ENCODE data around the gene CRHR2.

CRHR2 gene

GRCh38 chr7:30652132-30652531, 30.1 kb downstream of the CRHR2 start:
- no peak for TF ChIP-seq CTCF (IDR thresholded peaks at IDR 0.05; ENCODE audit: insufficient read depth, low read length, poor library complexity, severe bottlenecking)
- DNase-seq (ENCODE audit: extremely low read depth, insufficient read length) = no peak
- H3K27me3 ChIP-seq (replicated peaks; ENCODE audit: control insufficient read depth, insufficient read depth, low read length) = no peaks in the 10 kb centered on the region

GRCh38 chr7:30650421-30650808, 31.8 kb downstream of the CRHR2 start:
- no peak for TF ChIP-seq CTCF (IDR thresholded peaks at IDR 0.05; ENCODE audit: insufficient read depth, low read length, poor library complexity, severe bottlenecking)
- Histone ChIP-seq H3K36me3 (ENCODE audit: control insufficient read depth, insufficient read depth, low read length) (no peaks in the 10 kb centered on the region), H3K4me3 (replicated peaks; ENCODE audit: low read depth, low read length) (no peak overlapping the region), H3K27me3 (replicated peaks; ENCODE audit: control insufficient read depth, insufficient read depth, low read length) (no peaks in the 10 kb centered on the region)
- no peak for DNase-seq (ENCODE audit: extremely low read depth, insufficient read length)

More at GRCh38 chr7:30652132-30652531, 30.1 kb downstream of the CRHR2 start:
- Histone ChIP-seq H3K4me3 (replicated peaks; ENCODE audit: low read depth, low read length) (no peak overlapping the region), H3K36me3 (ENCODE audit: control insufficient read depth, insufficient read depth, low read length) (no peaks in the 10 kb centered on the region)

GRCh38 chr7:30649717-30650420, 32.4 kb downstream of the CRHR2 start:
- no peaks in the 10 kb centered on the region; the same call in 1 of the 2 replicates for H3K36me3 ChIP-seq (ENCODE audit: control insufficient read depth, insufficient read depth, low read length)
- no peak overlapping the region for H3K4me3 ChIP-seq (replicated peaks; ENCODE audit: low read depth, low read length)
- DNase-seq (ENCODE audit: extremely low read depth, insufficient read length) = no peak

GRCh38 chr7:30648744-30649540, 33.3 kb downstream of the CRHR2 start:
- Histone ChIP-seq H3K36me3 (ENCODE audit: control insufficient read depth, insufficient read depth, low read length) (no peaks in the 10 kb centered on the region; the same call in 1 of the 2 replicates), H3K4me3 (replicated peaks; ENCODE audit: low read depth, low read length) (no peak overlapping the region), H3K27me3 (replicated peaks; ENCODE audit: control insufficient read depth, insufficient read depth, low read length) (no peaks in the 10 kb centered on the region)
- no peak for DNase-seq (ENCODE audit: extremely low read depth, insufficient read length)
- TF ChIP-seq CTCF (IDR thresholded peaks at IDR 0.05; ENCODE audit: insufficient read depth, low read length, poor library complexity, severe bottlenecking) = no peak

More at GRCh38 chr7:30649717-30650420, 32.4 kb downstream of the CRHR2 start:
- no peak for TF ChIP-seq CTCF (IDR thresholded peaks at IDR 0.05; ENCODE audit: insufficient read depth, low read length, poor library complexity, severe bottlenecking)
- H3K27me3 ChIP-seq (replicated peaks; ENCODE audit: control insufficient read depth, insufficient read depth, low read length) = no peaks in the 10 kb centered on the region

GRCh38 chr7:30647589-30648364, 34.5 kb downstream of the CRHR2 start:
- Histone ChIP-seq H3K27me3 (replicated peaks; ENCODE audit: control insufficient read depth, insufficient read depth, low read length) (no peaks in the 10 kb centered on the region), H3K4me3 (replicated peaks; ENCODE audit: low read depth, low read length) (no peak overlapping the region), H3K36me3 (ENCODE audit: control insufficient read depth, insufficient read depth, low read length) (no peaks in the 10 kb centered on the region; the same call in 1 of the 2 replicates)
- DNase-seq (ENCODE audit: extremely low read depth, insufficient read length) = no peak
- no peak for TF ChIP-seq CTCF (IDR thresholded peaks at IDR 0.05; ENCODE audit: insufficient read depth, low read length, poor library complexity, severe bottlenecking)
